PC-3 (cell line): ENCODE results near the gene STAG1.

Experiments
- CTCF ChIP-seq: fragments of 300-600 bp; sonication (generic); conservative IDR thresholded peaks from 2 replicates; pipeline ENCODE4 v1.5.1; 2017; ENCODE audit warnings: antibody characterized with exemption, low read depth, mild to moderate bottlenecking, low read length
- EZH2 ChIP-seq: fragments of 300-600 bp; sonication (generic); IDR thresholded peaks from one replicate; pipeline ENCODE4 v1.6.1; 2017; ENCODE audit warnings: antibody characterized with exemption, mild to moderate bottlenecking, low read length; ENCODE audit not compliant: unreplicated experiment
- EZH2phosphoT487 ChIP-seq: fragments of 300-600 bp; sonication (generic); IDR thresholded peaks from 2 replicates; pipeline ENCODE4 v1.6.1; 2018; ENCODE audit warnings: mild to moderate bottlenecking, antibody characterized with exemption, low read length, borderline replicate concordance

DNA sequence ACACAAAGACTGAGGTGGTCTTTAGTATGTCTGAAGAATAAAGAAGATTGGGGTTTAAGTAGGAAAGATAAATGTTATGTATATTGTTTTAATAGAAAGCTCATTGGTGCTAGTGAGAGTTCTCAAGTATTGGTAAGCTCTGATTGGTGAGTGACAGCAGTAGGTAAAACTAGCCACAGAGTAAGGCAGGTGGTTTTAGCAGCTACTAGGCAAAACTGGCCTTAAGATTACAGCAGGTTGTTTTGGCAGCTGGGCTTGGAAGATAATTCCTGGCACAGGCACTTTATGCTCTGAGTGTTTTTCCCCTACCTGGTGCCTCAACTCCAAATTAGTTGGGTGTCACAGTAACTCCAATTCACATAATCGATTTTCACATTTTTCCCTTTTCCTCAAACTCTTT lies 66.3 kb downstream of the STAG1 start:
- TF ChIP-seq CTCF = no peak
- no peak for TF ChIP-seq EZH2
- no peak for TF ChIP-seq EZH2phosphoT487
